Measurements from ENCODE around the gene NCOA5. TPM values are rescaled to one million over a fixed set of nuclear protein-coding genes. Genes with fewer than 3 reads are reported as not detected.

NCOA5 gene
- total and polyA plus RNA-seq, 10 of the 15 experiments (the other 5 are each of a cell fraction or from before 2014, with no cell fraction given), result 7.7 to 38.1 (median 30.1) TPM

DNA sequence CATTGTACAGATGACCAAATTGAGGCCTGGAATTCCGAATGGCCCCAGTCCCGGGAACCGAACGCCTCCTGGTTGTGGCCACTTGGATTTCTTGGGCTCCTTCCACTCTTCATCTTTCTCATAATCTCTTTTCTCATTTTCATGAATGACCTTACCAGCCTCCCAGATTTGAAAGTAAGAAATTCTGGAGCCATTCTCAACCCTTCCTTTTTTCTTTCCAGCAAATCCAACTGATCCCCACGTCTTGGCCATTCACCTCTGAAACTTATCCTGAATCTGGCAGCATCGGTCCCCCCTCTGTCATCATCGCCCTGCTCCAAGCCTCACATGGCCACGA, 66.6 kb downstream of the NCOA5 start:
- ChIA-PET POLR2A (interaction anchor here (0.7 kb wide), 1 partner anchor 93 kb away, joined by 6 read pairs; no protein-coding TSS in a partner anchor), CTCF (interaction anchor here (0.6 to 2.6 kb wide), 28 partner anchors 9 to 384 kb away, joined by 3 to 16 read pairs (median 5); partner anchors contain the start of gene ELMO2), RAD21 (ENCODE audit: unreplicated experiment) (interaction anchor here (0.9 to 1.6 kb wide), 9 partner anchors 9 to 276 kb away, joined by 3 to 11 read pairs (median 5); no protein-coding TSS in a partner anchor), SMC1A (ENCODE audit: uncharacterized antibody, unreplicated experiment) (interaction anchor here (1.1 to 2.9 kb wide), 7 partner anchors 63 to 326 kb away, joined by 3 to 11 read pairs (median 4); no protein-coding TSS in a partner anchor)
- H2AFZ ChIP-seq (ENCODE audit: control insufficient read depth, low read depth, low read length), result no peak overlapping the region
- no peak for DNase-seq (ENCODE audit: low read depth, low spot score)
- peaks cover 2 to 4% of the 10 kb centered on the region in 2 experiments; a peak in 2 of 4 replicates for H3K27me3 ChIP-seq (replicated peaks in 1 of 2; ENCODE audit: control insufficient read depth in 2 of 2, insufficient read depth in 2 of 2, low read length in 1 of 2)
- 0 out of 2 replicates have a peak overlapping the region, but pooled peaks have one; percentile 70 for H3K4me2 ChIP-seq (ENCODE audit: control insufficient read depth, insufficient read depth)
- no peaks in the 10 kb centered on the region for H3K36me3 ChIP-seq (ENCODE audit: control insufficient read depth in 2 of 2, insufficient read depth in 2 of 2, low read length in 1 of 2)
- WGBS (ENCODE audit: insufficient coverage, insufficient replicate concordance, low lambda C conversion rate, missing lambda C conversion rate), result 19% methylated on average over 8 of the region's 8 CpGs
- no peak for FAIRE-seq
- intact Hi-C loops (cut with micrococcal nuclease; ENCODE audit: unreplicated experiment), result loop anchor here (1.0 to 2.0 kb wide), 2 partner anchors 64 to 110 kb away; no protein-coding TSS in a partner anchor
- BruUV-seq (replicated peaks), result no TSS peak
- no peak for TF ChIP-seq RCOR1 (conservative IDR thresholded peaks at IDR 0.05; ENCODE audit: low read depth, low read length)
- TF ChIP-seq EP300 (IDR thresholded peaks at IDR 0.05; ENCODE audit: borderline replicate concordance in 1 of 2, control insufficient read depth in 1 of 2, low read depth in 2 of 2, low read length in 2 of 2), result no peak
- no peak for TF ChIP-seq FOS (IDR thresholded peaks at IDR 0.05; ENCODE audit: borderline replicate concordance, extremely low read depth, insufficient read length)
- no peak for TF ChIP-seq SRF (IDR thresholded peaks at IDR 0.05; ENCODE audit: low read depth in 2 of 2, low read length in 2 of 2)
- TF ChIP-seq NR2F1 (conservative IDR thresholded peaks at IDR 0.05), result no peak
- TF ChIP-seq ZBTB4 (CRISPR knock-in tag; IDR thresholded peaks at IDR 0.05), result no peak
- no peak for TF ChIP-seq FOXM1 (IDR thresholded peaks at IDR 0.05; ENCODE audit: low read depth, low read length)
- in situ Hi-C loops (cut with MboI), result no loop called here
- no peak overlapping the region for H3K9ac ChIP-seq (ENCODE audit: control insufficient read depth, insufficient read depth, low read length)
- H3K79me2 ChIP-seq (ENCODE audit: control insufficient read depth, insufficient read depth, low read length), result no peaks in the 10 kb centered on the region
- no peak overlapping the region for H3K27ac ChIP-seq (ENCODE audit: control insufficient read depth, insufficient read depth)
- no peak for ATAC-seq
- no peaks in the 10 kb centered on the region for H3K4me1 ChIP-seq (ENCODE audit: control insufficient read depth, insufficient read depth, low read length)
- no peak overlapping the region for H3K4me3 ChIP-seq
- no peaks in the 10 kb centered on the region for H3K9me3 ChIP-seq (replicated peaks; ENCODE audit: control insufficient read depth, insufficient read depth, low read length)
- no peaks in the 10 kb centered on the region for H4K20me1 ChIP-seq (ENCODE audit: control insufficient read depth, insufficient read depth)

Data from GM12878 (cell line).